BE2C (cell line): ENCODE measurements around the gene MVB12B.
A peak's percentile ranks its signal among the peaks of the same experiment; 100 is the strongest.

Experiments used
- DNase-seq: peaks from one replicate; pipeline ENCODE4 v3.0.0-alpha.2; 2020
- H3K27me3 ChIP-seq: fragments of 250-450 bp; sonication (Bioruptor Pico); 2 replicates; pipeline ENCODE4 v1.5.1; 2020; ENCODE audit warnings: mild to moderate bottlenecking
- H3K36me3 ChIP-seq: fragments of 250-450 bp; sonication (Bioruptor Pico); 2 replicates; pipeline ENCODE4 v1.5.1; 2020; ENCODE audit warnings: mild to moderate bottlenecking
- H3K4me1 ChIP-seq: fragments of 250-450 bp; sonication (Bioruptor Pico); 2 replicates; pipeline ENCODE4 v1.5.1; 2020
- H3K4me3 ChIP-seq: 2 replicates; pipeline ENCODE4 v1.5.1; 2011; ENCODE audit warnings: low read depth, low read length
- H3K9me3 ChIP-seq: fragments of 250-450 bp; sonication (Bioruptor Pico); 2 replicates; pipeline ENCODE4 v1.5.1; 2020
- CTCF ChIP-seq: IDR thresholded peaks from 2 replicates; pipeline ENCODE4 v1.5.1; 2012; ENCODE audit warnings: mild to moderate bottlenecking, low read depth, low read length

The MVB12B gene

GRCh38 chr9:126478216-126478981, 151.8 kb downstream of the MVB12B start:
- Histone ChIP-seq H3K9me3 (no peaks in the 10 kb centered on the region), H3K36me3 (no peaks in the 10 kb centered on the region), H3K27me3 (no peaks in the 10 kb centered on the region), H3K4me3 (no peak overlapping the region), H3K4me1 (peaks cover 5% of the 10 kb centered on the region; the same call in 1 of the 2 replicates)
- no peak for DNase-seq
- no peak for TF ChIP-seq CTCF

DNA sequence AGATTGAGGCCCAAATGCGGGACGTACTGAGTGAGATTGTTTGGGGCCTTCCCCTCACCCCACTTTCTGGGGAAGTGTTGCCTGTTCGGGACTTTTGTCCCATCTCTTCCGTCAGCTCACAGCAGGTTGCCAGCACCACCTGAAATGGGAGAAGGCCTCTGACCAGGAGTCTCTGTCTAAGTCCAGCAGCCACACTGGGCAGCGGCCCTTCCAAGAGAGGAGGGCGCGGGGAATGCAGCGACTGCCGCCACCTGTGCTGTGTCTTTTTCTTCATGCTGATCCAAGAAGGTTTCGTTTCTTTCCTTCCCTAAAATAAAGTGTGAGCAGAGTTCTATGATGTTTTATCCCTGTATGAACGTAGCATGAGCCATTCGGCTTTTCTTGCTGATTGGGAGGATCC, 152.9 kb downstream of the MVB12B start:
- no peaks in the 10 kb centered on the region for H3K27me3 ChIP-seq

GRCh38 chr9:126480813-126481212, 154.2 kb downstream of the MVB12B start:
- H3K9me3 ChIP-seq: no peaks in the 10 kb centered on the region
- H3K36me3 ChIP-seq: no peaks in the 10 kb centered on the region
- no peak for TF ChIP-seq CTCF
- no peak overlapping the region for H3K4me3 ChIP-seq
- no peaks in the 10 kb centered on the region for H3K27me3 ChIP-seq
- peaks cover 5% of the 10 kb centered on the region; the same call in 1 of the 2 replicates for H3K4me1 ChIP-seq
- no peak for DNase-seq

More for the DNA sequence above, 152.9 kb downstream of the MVB12B start:
- Histone ChIP-seq H3K4me1 (peaks cover 5% of the 10 kb centered on the region; the same call in 1 of the 2 replicates), H3K36me3 (no peaks in the 10 kb centered on the region), H3K9me3 (no peaks in the 10 kb centered on the region), H3K4me3 (no peak overlapping the region)
- DNase-seq: no peak
- TF ChIP-seq CTCF: no peak

DNA sequence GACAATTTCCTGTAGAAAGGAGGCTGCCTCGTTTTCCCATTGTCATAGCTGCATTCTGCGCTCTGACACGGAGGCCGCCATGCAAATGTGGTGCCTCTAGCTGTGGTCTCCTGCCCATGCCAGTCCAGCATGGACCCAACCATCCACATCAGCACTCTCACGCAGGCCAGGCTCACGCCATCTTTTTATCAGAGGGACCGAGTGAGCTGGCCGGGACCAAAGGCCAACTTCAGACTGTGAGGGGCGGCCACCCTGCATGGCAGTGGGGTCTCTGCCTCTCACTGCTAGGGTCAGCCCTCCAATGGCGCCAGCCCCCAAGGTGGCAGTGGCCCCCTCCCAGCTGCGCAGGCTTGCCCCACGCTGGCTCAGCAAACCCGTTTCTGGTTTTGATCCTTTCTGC, 155.2 kb downstream of the MVB12B start:
- no peaks in the 10 kb centered on the region for H3K27me3 ChIP-seq
- no peak for DNase-seq
- H3K36me3 ChIP-seq: no peaks in the 10 kb centered on the region
- H3K4me1 ChIP-seq: peaks cover 5% of the 10 kb centered on the region; the same call in 1 of the 2 replicates
- H3K4me3 ChIP-seq: no peak overlapping the region
- no peaks in the 10 kb centered on the region for H3K9me3 ChIP-seq
- TF ChIP-seq CTCF: no peak

DNA sequence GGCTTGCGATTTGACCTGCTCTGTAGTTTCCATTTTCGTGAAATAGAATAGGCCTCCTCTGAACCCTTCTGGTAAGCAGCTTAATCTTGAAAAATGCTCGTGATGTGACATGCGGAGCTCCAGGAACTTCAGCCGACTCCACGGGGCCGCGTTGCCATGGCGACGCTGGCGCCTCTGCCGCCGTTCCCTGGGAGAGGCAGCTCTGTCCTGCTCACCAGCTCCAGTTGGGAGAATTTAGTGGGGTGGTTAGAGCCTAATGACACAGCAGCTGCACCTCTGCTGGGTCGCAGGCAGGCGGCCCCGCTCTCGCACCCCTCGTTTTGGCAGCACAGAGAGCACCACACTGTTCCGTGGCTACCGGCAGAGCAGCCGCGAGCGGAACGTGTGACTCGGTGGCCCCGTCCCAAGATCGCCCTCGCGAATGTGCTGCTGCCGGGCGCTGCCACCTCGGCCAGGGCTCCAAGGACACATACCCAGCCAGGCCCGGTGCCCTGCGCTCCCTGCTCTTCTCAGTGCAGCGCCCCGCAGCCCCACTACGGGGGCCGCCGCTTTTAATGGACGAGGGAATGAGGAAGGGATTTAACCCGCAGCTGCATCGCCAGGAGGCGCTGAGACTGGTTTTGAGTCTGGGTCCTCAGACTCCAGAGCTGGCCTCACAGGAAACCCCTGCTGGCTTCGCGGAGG, 155.9 kb downstream of the MVB12B start:
- H3K36me3 ChIP-seq: no peaks in the 10 kb centered on the region
- H3K4me1 ChIP-seq: peaks cover 5% of the 10 kb centered on the region; the same call in 1 of the 2 replicates
- no peaks in the 10 kb centered on the region for H3K9me3 ChIP-seq
- peak; percentile 61 for DNase-seq
- H3K4me3 ChIP-seq: no peak overlapping the region
- no peak for TF ChIP-seq CTCF
- H3K27me3 ChIP-seq: no peaks in the 10 kb centered on the region
